Omental fat pad (tissue), 4 donors: ENCODE data around the gene FAM72B. TPM values are rescaled to one million over a fixed set of nuclear protein-coding genes. Genes with fewer than 3 reads are reported as not detected.
A peak's percentile ranks its signal among the peaks of the same experiment; 100 is the strongest.
"Not testable (repeated sequence)": the region's sequence is repeated elsewhere in the genome, so short reads cannot be mapped to it uniquely, and the experiment has no call there.

Experiments
- ATAC-seq: fragments of 150-250 bp; one replicate; pipeline ENCODE4 v1.9.1; 2016; ENCODE audit warnings: mild to moderate bottlenecking, moderate library complexity; ENCODE audit not compliant: low FRiP score
- DNase-seq: peaks from one replicate; pipeline ENCODE4 v3.0.0-alpha.2; 2019; ENCODE audit warnings: low spot score
- total RNA-seq, 4 donors: library from RNA; depleted of rRNA; stranded (reverse); fragments of >200 nt; gene quantifications; one replicate each; pipeline ENCODE4 v1.1.0, GENCODE V29; 2016

Gene FAM72B
- total RNA-seq, 4 donors from 2014 or later = 0.65 to 5.6 (median 1.1) TPM

DNA sequence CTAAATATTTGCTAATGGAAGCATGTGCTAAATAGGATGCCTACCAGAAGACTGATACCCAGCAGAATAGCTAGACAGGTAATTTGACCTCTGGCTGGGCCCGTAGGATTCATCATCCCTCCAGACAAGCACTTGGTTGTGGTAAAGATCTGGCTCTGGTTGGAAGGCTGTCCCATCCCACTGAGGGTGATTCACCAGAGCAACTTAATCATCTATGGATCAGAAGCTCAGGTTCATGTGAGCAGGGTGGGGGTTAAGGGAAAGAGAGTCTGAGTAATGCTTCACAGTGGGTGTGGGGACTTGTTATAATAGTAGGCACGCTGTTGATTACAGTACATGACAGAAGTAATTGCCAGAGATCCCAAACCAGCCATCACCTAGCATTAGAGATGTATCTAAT, 26.5 kb downstream of the FAM72B start:
- peak; percentile 86 for ATAC-seq
- not testable (repeated sequence) for DNase-seq

DNA sequence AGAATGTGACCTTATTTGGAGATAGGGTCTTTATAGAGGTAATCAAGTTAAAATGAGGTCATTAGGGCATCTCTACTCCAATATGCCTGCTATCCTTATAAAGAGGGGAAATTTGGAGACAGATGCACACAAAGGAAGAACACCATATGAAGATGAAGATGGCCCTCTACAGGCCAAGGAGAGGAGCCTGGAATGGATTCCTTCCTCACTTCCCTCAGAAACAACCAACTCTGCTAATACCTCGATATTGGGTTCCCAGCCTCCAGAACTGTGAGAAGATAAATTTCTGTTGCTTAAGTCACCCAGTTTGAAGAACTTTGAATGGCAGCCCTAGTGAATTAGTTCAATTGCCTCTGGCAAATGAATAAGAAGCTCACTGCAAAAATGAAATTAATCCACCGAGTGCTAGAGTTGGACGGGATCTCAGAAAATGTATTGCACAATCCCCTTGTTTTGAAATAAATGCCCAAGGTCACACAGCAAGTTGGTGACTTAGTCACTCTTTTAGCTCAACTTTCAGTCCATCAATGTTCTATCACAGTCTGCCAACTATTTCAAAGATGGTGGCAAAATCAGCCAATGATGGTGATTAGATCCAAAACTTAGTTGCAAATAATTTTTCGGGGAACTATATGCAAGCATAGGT, 27.1 kb downstream of the FAM72B start:
- not testable (repeated sequence) for DNase-seq
- ATAC-seq = peak; percentile 41

DNA sequence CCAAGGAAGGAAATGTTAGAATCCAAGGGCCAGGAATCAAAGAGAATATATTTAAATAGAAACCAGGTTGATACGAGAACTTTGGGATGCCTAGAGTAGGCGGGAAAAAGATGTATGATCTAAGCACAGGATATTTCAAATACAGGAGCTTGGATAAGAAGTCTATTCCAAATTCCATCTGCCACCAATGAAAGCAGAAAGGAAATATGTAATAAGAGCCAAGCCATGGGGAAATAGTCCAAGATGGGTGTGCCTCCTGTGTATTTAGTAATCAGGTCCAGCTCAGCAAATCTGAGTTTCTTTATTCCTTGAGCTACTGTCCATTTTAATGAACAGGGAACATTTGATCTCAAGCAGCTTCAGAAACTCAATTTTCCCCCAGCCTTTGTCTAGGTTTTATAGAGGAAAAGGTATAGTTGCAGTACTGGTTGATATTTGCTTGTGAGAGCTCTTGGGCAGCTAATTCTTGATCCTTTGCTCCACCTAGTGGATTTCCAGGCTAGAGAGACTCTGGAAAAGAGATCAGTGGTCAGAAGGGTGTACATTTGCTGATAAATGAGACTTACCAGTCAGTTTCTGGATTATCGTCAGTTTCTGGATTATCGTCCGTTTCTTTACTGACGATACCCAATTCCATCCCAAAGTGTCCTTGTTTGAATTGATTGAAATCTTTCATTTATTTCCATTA, 28.3 kb downstream of the FAM72B start:
- peak; percentile 31 for ATAC-seq
- DNase-seq = not testable (repeated sequence)

DNA sequence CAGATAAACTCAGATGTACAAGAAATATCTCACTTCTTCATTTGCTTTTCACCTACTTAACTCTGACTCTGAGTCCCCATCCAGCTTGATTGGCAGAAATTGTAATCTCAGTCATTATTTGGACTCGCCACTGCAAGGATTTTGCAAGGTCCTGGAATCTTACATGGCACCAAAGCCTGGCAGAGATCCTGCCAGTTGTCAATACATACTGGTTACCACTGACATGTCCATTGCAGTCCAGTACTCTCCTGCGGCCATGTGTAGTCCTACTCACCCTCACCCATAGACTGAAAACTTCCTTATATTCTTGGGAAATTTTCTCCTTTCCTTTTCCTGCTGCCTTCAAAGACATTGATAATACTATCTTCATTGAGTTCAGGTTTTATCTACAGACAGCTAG, 29.3 kb downstream of the FAM72B start:
- DNase-seq, ATAC-seq: not testable (repeated sequence)

DNA sequence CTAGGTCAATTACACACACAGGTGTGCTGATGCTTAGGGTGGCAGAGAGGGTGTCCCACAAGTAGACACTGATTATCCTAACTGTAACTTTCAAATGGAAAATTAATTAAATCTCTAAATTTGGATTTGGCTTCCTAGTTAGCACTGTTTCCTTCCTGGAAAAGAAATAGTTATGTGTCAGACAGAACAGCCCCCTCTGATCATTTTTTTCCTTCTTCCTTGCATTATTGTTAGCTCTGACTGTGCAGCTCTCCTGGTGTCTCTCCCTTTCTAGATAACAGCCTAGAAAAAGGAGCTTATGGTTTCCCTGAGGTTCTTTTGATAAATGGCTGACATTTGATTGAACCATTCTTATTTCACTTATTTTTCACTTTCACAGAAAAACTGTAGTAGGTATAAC, 31.4 kb downstream of the FAM72B start:
- DNase-seq, ATAC-seq: not testable (repeated sequence)

DNA sequence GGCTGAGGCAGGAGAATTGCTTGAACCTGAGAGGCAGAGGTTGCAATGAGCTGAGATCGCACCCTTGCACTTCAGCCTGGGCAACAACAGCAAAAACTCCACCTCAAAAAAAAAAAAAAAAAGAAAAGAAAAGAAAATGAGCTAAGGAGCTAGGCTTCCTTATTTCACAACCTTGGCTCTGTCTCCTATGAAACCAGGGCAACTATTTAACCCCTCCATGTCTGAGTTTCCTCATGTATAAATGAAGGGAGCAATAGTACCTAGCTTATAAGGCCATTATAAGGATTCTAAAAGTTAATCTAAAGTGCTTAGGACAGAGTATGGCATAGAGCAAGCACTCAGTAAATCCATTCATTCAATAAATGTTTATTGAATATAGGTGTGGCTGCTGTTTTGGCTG, 32.8 kb downstream of the FAM72B start:
- DNase-seq, ATAC-seq: not testable (repeated sequence)

DNA sequence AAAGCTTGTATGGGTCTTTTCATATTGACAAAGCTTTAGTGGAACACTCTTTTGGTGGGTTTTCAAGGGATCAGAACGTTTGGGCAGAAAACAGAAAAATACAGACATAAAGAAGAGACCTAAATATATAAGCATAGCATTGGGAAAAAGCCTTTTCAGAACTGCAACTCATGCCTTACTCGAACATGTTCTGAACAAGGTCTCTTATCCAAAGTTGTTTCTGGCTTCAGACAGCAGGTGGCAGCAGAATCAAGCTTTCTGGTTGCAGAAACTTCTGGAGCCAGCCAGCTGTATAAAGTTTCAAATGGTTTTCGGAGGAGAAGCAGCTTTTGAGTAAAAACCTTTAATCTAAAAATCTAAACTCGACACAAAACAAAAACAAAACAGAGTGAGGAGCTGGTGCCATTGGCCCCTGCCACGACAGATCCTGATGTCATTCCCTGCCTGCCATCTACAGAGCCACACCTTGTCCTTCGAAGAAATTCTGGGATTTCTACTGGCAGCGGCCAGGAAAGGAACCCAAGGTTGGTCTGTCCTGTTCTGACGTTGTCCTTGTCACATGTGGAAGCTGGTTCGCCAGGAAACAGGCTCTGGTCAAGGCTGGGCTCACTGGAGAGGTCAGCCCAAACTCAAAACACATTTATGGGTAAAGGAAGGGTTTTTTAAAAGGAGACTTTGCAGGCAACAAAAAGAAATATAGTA, 35.5 kb downstream of the FAM72B start:
- DNase-seq = not testable (repeated sequence)
- peak; percentile 83 for ATAC-seq

DNA sequence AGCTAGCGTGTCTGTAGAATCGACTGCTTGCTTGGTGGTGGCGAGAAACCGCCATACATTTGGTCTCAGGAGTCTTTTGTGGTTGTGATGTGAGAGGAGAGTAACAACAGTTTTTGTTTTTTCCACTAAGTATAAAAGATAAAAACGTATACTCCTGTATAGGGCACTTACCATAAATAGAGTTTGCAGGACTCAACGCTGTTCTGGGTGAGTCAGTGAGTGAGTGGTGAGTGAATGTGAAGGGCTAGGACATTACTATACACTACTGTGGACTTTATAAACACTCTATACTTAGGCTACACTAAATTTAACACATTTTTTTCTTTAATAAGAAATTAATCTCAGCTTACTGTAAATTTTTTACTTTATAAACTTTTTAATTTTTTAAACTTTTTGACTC, 43.7 kb downstream of the FAM72B start:
- not testable (repeated sequence) for DNase-seq, ATAC-seq

DNA sequence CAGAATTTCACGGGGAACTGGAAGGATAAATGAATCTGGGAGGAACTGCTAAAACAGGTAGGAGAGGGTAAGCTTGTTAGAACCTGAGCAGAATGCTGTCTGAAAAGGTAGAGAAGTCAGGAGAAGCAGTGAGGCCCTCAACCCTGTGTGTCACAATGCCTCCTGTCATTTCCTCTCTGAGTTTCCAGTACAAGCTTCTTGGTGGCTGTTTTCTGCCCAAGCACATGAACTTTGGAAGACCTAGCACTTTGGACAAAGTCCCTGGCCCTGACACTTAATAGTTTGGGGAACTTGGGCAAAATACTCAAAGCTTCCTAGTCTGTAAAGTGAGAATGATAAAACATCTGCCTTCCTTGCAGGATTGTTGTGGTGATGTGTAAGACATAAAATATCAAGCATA, 52.6 kb downstream of the FAM72B start:
- not testable (repeated sequence) for ATAC-seq, DNase-seq

DNA sequence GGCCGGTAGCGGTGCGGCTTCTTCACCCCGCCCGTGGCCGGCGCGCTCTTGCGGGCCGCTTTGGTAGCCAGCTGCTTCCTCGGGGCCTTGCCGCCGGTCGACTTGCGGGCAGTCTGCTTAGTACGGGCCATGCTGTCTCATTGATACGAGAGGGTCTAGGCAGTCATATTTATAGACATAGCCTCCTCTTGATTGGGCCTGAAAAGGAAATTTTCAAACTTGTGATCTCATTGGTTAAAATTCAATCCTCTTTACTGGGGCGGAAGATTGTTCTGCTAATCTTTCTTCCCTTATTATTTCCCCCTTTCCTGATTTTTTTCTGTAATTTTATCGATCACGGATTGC, 65.7 kb downstream of the FAM72B start:
- peak; percentile 47 for ATAC-seq

More for the DNA sequence above, 65.7 kb downstream of the FAM72B start:
- not testable (repeated sequence) for DNase-seq

Other genes with a start within 250 kb of the FAM72B start
- gene SRGAP2C, start 635 bp upstream of the FAM72B start, total RNA-seq = 10 to 100 TPM; 19.8 to 41.0 (median 26.5) TPM